ENCODE measurements around the gene TSPAN9.

TSPAN9 gene

GRCh38 chr12:3091038-3091319 is 13.8 kb downstream of the TSPAN9 start:
- Histone ChIP-seq H3K9me3 (ENCODE audit: control insufficient read depth, low read length) (no peaks in the 10 kb centered on the region), H3K36me3 (ENCODE audit: control insufficient read depth, insufficient read depth, low read length, severe bottlenecking) (no peaks in the 10 kb centered on the region), H3K9ac (ENCODE audit: low read length) (no peak overlapping the region), H3K27me3 (replicated peaks; ENCODE audit: control insufficient read depth, insufficient read depth, low read length) (no peaks in the 10 kb centered on the region), H3K4me1 (ENCODE audit: control insufficient read depth, insufficient read depth, low read length) (peaks cover 13% of the 10 kb centered on the region), H3K4me3 (ENCODE audit: low read length) (no peak overlapping the region)
- no peak for DNase-seq (ENCODE audit: low read depth)

GRCh38 chr12:3091382-3092241 is 14.4 kb downstream of the TSPAN9 start:
- H3K4me3 ChIP-seq (ENCODE audit: low read length) = no peak overlapping the region
- H3K4me1 ChIP-seq (ENCODE audit: control insufficient read depth, insufficient read depth, low read length) = peaks cover 13% of the 10 kb centered on the region
- no peaks in the 10 kb centered on the region for H3K9me3 ChIP-seq (ENCODE audit: control insufficient read depth, low read length)
- no peak for DNase-seq (ENCODE audit: low read depth)
- no peak overlapping the region for H3K9ac ChIP-seq (ENCODE audit: low read length)
- H3K36me3 ChIP-seq (ENCODE audit: control insufficient read depth, insufficient read depth, low read length, severe bottlenecking) = no peaks in the 10 kb centered on the region
- no peaks in the 10 kb centered on the region for H3K27me3 ChIP-seq (replicated peaks; ENCODE audit: control insufficient read depth, insufficient read depth, low read length)

- Histone ChIP-seq H3K9me3 (ENCODE audit: control insufficient read depth, low read length) (no peaks in the 10 kb centered on the region), H3K4me1 (ENCODE audit: control insufficient read depth, insufficient read depth, low read length) (peaks cover 21% of the 10 kb centered on the region), H3K9ac (ENCODE audit: low read length) (no peak overlapping the region), H3K27me3 (replicated peaks; ENCODE audit: control insufficient read depth, insufficient read depth, low read length) (no peaks in the 10 kb centered on the region), H3K36me3 (ENCODE audit: control insufficient read depth, insufficient read depth, low read length, severe bottlenecking) (no peaks in the 10 kb centered on the region), H3K4me3 (ENCODE audit: low read length) (no peak overlapping the region)
- DNase-seq (ENCODE audit: low read depth) = no peak
Observed at GRCh38 chr12:3092764-3093163, 15.6 kb downstream of the TSPAN9 start.

GRCh38 chr12:3097186-3097804 is 20.1 kb downstream of the TSPAN9 start:
- H3K9me3 ChIP-seq (ENCODE audit: control insufficient read depth, low read length) = no peaks in the 10 kb centered on the region
- peak; percentile 41 for DNase-seq (ENCODE audit: low read depth)
- H3K4me1 ChIP-seq (ENCODE audit: control insufficient read depth, insufficient read depth, low read length) = peaks cover 18% of the 10 kb centered on the region
- H3K27me3 ChIP-seq (replicated peaks; ENCODE audit: control insufficient read depth, insufficient read depth, low read length) = no peaks in the 10 kb centered on the region
- H3K36me3 ChIP-seq (ENCODE audit: control insufficient read depth, insufficient read depth, low read length, severe bottlenecking) = no peaks in the 10 kb centered on the region
- peak overlapping the region; percentile 2 for H3K4me3 ChIP-seq (ENCODE audit: low read length)
- H3K9ac ChIP-seq (ENCODE audit: low read length) = peak overlapping the region; percentile 7

- Histone ChIP-seq H3K9ac (ENCODE audit: low read length) (peak overlapping the region; percentile 7), H3K4me1 (ENCODE audit: control insufficient read depth, insufficient read depth, low read length) (peaks cover 18% of the 10 kb centered on the region), H3K27me3 (replicated peaks; ENCODE audit: control insufficient read depth, insufficient read depth, low read length) (no peaks in the 10 kb centered on the region), H3K9me3 (ENCODE audit: control insufficient read depth, low read length) (no peaks in the 10 kb centered on the region), H3K36me3 (ENCODE audit: control insufficient read depth, insufficient read depth, low read length, severe bottlenecking) (no peaks in the 10 kb centered on the region), H3K4me3 (ENCODE audit: low read length) (peak overlapping the region; percentile 2)
- no peak for DNase-seq (ENCODE audit: low read depth)
Observed at GRCh38 chr12:3097836-3098235, 20.7 kb downstream of the TSPAN9 start.

- no peak for DNase-seq (ENCODE audit: low read depth)
- H3K4me3 ChIP-seq (ENCODE audit: low read length) = no peak overlapping the region
- no peak overlapping the region for H3K9ac ChIP-seq (ENCODE audit: low read length)
- no peaks in the 10 kb centered on the region for H3K36me3 ChIP-seq (ENCODE audit: control insufficient read depth, insufficient read depth, low read length, severe bottlenecking)
- no peaks in the 10 kb centered on the region for H3K9me3 ChIP-seq (ENCODE audit: control insufficient read depth, low read length)
- peaks cover 24% of the 10 kb centered on the region for H3K4me1 ChIP-seq (ENCODE audit: control insufficient read depth, insufficient read depth, low read length)
- no peaks in the 10 kb centered on the region for H3K27me3 ChIP-seq (replicated peaks; ENCODE audit: control insufficient read depth, insufficient read depth, low read length)
Observed at GRCh38 chr12:3098436-3098835, 21.3 kb downstream of the TSPAN9 start.

GRCh38 chr12:3099146-3099545 is 22.0 kb downstream of the TSPAN9 start:
- Histone ChIP-seq H3K27me3 (replicated peaks; ENCODE audit: control insufficient read depth, insufficient read depth, low read length) (no peaks in the 10 kb centered on the region), H3K4me3 (ENCODE audit: low read length) (no peak overlapping the region), H3K9ac (ENCODE audit: low read length) (no peak overlapping the region), H3K4me1 (ENCODE audit: control insufficient read depth, insufficient read depth, low read length) (peaks cover 26% of the 10 kb centered on the region), H3K36me3 (ENCODE audit: control insufficient read depth, insufficient read depth, low read length, severe bottlenecking) (no peaks in the 10 kb centered on the region), H3K9me3 (ENCODE audit: control insufficient read depth, low read length) (no peaks in the 10 kb centered on the region)
- no peak for DNase-seq (ENCODE audit: low read depth)

GRCh38 chr12:3101309-3102024 is 24.3 kb downstream of the TSPAN9 start:
- H3K9me3 ChIP-seq (ENCODE audit: control insufficient read depth, low read length) = no peaks in the 10 kb centered on the region

GRCh38 chr12:3102771-3103410 is 25.7 kb downstream of the TSPAN9 start:
- Histone ChIP-seq H3K36me3 (ENCODE audit: control insufficient read depth, insufficient read depth, low read length, severe bottlenecking) (no peaks in the 10 kb centered on the region), H3K4me3 (ENCODE audit: low read length) (no peak overlapping the region), H3K4me1 (ENCODE audit: control insufficient read depth, insufficient read depth, low read length) (peaks cover 31% of the 10 kb centered on the region), H3K27me3 (replicated peaks; ENCODE audit: control insufficient read depth, insufficient read depth, low read length) (no peaks in the 10 kb centered on the region), H3K9me3 (ENCODE audit: control insufficient read depth, low read length) (no peaks in the 10 kb centered on the region), H3K9ac (ENCODE audit: low read length) (no peak overlapping the region)
- DNase-seq (ENCODE audit: low read depth) = no peak

More at GRCh38 chr12:3101309-3102024, 24.3 kb downstream of the TSPAN9 start:
- peaks cover 39% of the 10 kb centered on the region for H3K4me1 ChIP-seq (ENCODE audit: control insufficient read depth, insufficient read depth, low read length)
- no peak overlapping the region for H3K9ac ChIP-seq (ENCODE audit: low read length)
- H3K27me3 ChIP-seq (replicated peaks; ENCODE audit: control insufficient read depth, insufficient read depth, low read length) = no peaks in the 10 kb centered on the region
- H3K4me3 ChIP-seq (ENCODE audit: low read length) = no peak overlapping the region
- DNase-seq (ENCODE audit: low read depth) = peak; percentile 21
- H3K36me3 ChIP-seq (ENCODE audit: control insufficient read depth, insufficient read depth, low read length, severe bottlenecking) = no peaks in the 10 kb centered on the region

- H3K4me3 ChIP-seq (ENCODE audit: low read length) = no peak overlapping the region
- no peaks in the 10 kb centered on the region for H3K27me3 ChIP-seq (replicated peaks; ENCODE audit: control insufficient read depth, insufficient read depth, low read length)
- DNase-seq (ENCODE audit: low read depth) = no peak
- no peaks in the 10 kb centered on the region for H3K36me3 ChIP-seq (ENCODE audit: control insufficient read depth, insufficient read depth, low read length, severe bottlenecking)
- no peaks in the 10 kb centered on the region for H3K9me3 ChIP-seq (ENCODE audit: control insufficient read depth, low read length)
- no peak overlapping the region for H3K9ac ChIP-seq (ENCODE audit: low read length)
- H3K4me1 ChIP-seq (ENCODE audit: control insufficient read depth, insufficient read depth, low read length) = peaks cover 31% of the 10 kb centered on the region
Observed at GRCh38 chr12:3103806-3104205, 26.6 kb downstream of the TSPAN9 start.
